Prostate gland (tissue), 2 donors: ENCODE results near the gene MR1. TPM values are rescaled to one million over a fixed set of nuclear protein-coding genes. Genes with fewer than 3 reads are reported as not detected.

Source experiments
- DNase-seq: peaks from one replicate; pipeline ENCODE4 v3.0.0-alpha.2; 2019; ENCODE audit warnings: low spot score
- H3K27ac ChIP-seq, 2 donors: fragments of 200-600 bp; sonication (generic); 2 replicates each; pipeline ENCODE4 v1.5.1; 2017 to 2019
- H3K27me3 ChIP-seq: fragments of 200-600 bp; sonication (generic); replicated peaks from 2 replicates; pipeline ENCODE4 v1.5.1; 2019; ENCODE audit not compliant: insufficient read depth
- H3K36me3 ChIP-seq, 2 donors: fragments of 200-600 bp; sonication (generic); 1 replicate in 1 of 2; 2 replicates in 1 of 2; pipeline versions ENCODE4 v1.5.1 to v1.8.1; 2017 to 2019
- H3K4me1 ChIP-seq: fragments of 200-600 bp; sonication (generic); replicated peaks from 2 replicates; pipeline ENCODE4 v1.5.1; 2019
- H3K4me3 ChIP-seq, 2 donors: fragments of 200-600 bp; sonication (generic); 2 replicates each; pipeline ENCODE4 v1.5.1; 2017 to 2019
- H3K9me3 ChIP-seq: fragments of 200-600 bp; sonication (generic); 2 replicates; pipeline ENCODE4 v1.5.1; 2017
- POLR2A ChIP-seq: fragments of 450-650 bp; IDR thresholded peaks from one replicate; pipeline ENCODE4 v1.6.1; 2016; ENCODE audit warnings: antibody characterized with exemption, mild to moderate bottlenecking
- POLR2AphosphoS5 ChIP-seq: sonication (generic); formaldehyde crosslinking; IDR thresholded peaks from one replicate; pipeline ENCODE4 v1.6.1; 2017; ENCODE audit warnings: antibody characterized with exemption
- WGBS: methylation state at CpG from one replicate; pipeline ENCODE4 v1.1.5; 2018; 5-methylcytosine and 5-hydroxymethylcytosine counted together
- intact Hi-C: fragments of 100-400 bp; cut with DNase I; formaldehyde crosslinking; loops from one replicate; pipeline ENCODE4 v1.14.2; 2022
- total RNA-seq, 2 donors: library from RNA; depleted of rRNA; stranded (reverse); fragments of >200 nt; gene quantifications; one replicate each; pipeline ENCODE4 v1.1.0, GENCODE V29; 2016
- TF ChIP-seq, protein P1 (sequence below), 4 experiments: fragments of 200-600 bp in 2 of 4; fragments of 450-650 bp in 2 of 4; sonication (generic) in 2 of 4; IDR thresholded peaks; 1 replicate in 3 of 4; 2 replicates in 1 of 4; pipeline ENCODE4 v1.5.1; 2016 to 2019; ENCODE audit warnings: antibody characterized with exemption in 4 of 4, mild to moderate bottlenecking in 2 of 4, moderate library complexity in 2 of 4

MR1 gene
- total RNA-seq, 2 donors from 2014 or later: 14.3 to 17.5 TPM

DNA sequence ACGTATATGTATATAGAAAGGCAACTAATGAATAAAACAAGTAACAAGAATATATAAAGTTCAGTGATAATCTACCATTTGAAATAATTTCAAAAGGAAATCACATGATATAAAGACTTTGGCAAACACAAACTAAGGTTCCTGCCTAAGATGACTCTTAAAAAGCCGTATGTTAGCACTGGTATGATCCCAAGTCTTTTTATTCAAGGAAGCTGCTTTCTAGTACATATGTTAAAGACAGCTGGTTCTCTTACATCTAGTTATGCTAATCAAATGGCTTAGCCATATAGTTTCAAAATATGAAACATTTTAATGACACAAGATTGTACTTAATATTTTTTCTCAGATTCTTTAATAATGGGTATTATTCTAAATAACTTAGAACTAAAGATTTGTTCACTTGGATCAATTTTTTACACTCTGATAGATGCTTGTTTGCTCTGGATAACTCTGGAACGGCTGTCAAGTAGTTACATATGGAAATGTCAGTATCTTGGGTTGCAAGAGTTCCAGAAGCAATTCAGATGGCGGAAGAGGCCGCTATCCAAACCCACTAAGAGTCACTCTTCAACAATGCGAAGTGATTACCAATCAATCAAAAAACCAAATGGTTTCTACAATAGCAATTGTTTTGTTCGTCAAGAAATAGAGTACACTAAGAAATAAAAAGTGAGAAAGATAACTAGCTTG lies 32.5 kb upstream of the MR1 start:
- intact Hi-C loops: no loop called here
- Histone ChIP-seq H3K27ac (no peak overlapping the region), H3K9me3 (no peaks in the 10 kb centered on the region), H3K4me1 (no peaks in the 10 kb centered on the region), H3K4me3 (no peak overlapping the region), H3K36me3 (no peaks in the 10 kb centered on the region), H3K27me3 (no peaks in the 10 kb centered on the region)
- TF ChIP-seq, protein P1, sequence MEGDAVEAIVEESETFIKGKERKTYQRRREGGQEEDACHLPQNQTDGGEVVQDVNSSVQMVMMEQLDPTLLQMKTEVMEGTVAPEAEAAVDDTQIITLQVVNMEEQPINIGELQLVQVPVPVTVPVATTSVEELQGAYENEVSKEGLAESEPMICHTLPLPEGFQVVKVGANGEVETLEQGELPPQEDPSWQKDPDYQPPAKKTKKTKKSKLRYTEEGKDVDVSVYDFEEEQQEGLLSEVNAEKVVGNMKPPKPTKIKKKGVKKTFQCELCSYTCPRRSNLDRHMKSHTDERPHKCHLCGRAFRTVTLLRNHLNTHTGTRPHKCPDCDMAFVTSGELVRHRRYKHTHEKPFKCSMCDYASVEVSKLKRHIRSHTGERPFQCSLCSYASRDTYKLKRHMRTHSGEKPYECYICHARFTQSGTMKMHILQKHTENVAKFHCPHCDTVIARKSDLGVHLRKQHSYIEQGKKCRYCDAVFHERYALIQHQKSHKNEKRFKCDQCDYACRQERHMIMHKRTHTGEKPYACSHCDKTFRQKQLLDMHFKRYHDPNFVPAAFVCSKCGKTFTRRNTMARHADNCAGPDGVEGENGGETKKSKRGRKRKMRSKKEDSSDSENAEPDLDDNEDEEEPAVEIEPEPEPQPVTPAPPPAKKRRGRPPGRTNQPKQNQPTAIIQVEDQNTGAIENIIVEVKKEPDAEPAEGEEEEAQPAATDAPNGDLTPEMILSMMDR (IDR thresholded peaks at IDR 0.05): no peak
- TF ChIP-seq POLR2A: no peak
- no peak for TF ChIP-seq POLR2AphosphoS5
- 92% methylated on average over 7 of the region's 7 CpGs for WGBS
- DNase-seq: no peak

DNA sequence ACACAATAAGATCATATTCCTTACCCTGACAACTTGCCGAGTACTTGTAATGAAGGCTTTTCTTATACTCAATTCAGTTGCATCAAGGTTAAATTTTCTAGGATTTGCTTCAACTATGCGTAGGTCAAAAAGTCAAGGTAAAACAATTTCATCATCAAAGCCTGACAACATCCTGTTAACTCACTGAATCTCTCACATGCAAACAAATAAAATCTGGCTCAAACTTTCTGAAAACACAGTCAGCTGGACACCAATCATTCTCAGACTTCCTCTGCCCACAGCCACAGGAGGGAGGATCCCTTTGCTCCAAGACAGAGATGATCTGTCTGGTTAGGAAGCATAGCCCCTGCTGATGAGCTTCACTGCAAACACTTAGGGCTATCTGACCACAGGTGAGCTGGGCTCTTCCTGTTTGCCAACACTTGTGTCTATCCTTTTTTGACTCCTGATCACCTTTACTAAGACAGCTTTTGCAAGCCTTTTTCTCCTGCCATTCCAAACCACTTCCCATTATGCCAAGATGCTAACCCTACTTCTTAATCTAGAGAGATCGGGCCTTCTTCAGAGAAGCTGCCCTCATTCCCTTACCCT lies 31.1 kb upstream of the MR1 start:
- no peak overlapping the region for H3K4me3 ChIP-seq
- TF ChIP-seq, protein P1 (IDR thresholded peaks at IDR 0.05): no peak
- TF ChIP-seq POLR2AphosphoS5 (no peak), POLR2A (no peak)
- DNase-seq: no peak
- no peaks in the 10 kb centered on the region for H3K36me3 ChIP-seq
- no peaks in the 10 kb centered on the region for H3K4me1 ChIP-seq
- 93% methylated on average over 3 of the region's 3 CpGs for WGBS
- H3K9me3 ChIP-seq: no peaks in the 10 kb centered on the region
- H3K27me3 ChIP-seq: no peaks in the 10 kb centered on the region
- no peak overlapping the region for H3K27ac ChIP-seq
- intact Hi-C loops: no loop called here

DNA sequence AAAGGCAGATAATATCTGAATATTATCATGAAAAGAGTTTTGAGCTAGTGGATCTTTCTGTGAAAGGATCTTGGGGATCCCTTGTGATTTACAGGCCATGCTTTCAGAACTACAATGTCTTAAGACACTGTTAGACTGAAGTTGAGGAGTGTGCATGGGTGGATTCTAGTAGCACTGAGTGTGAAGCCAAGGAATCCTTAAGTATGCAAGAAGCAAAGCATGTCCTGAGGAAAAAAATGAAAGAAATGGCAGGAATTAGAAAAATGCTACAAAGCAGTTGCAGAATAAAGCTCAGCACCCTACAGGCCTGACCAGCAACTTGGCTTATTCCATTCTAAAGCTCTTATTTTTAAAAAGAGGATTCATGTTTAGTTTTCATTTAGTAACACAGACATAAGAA lies 23.0 kb upstream of the MR1 start:
- Histone ChIP-seq H3K4me1 (no peaks in the 10 kb centered on the region), H3K36me3 (no peaks in the 10 kb centered on the region), H3K9me3 (no peaks in the 10 kb centered on the region), H3K4me3 (no peak overlapping the region), H3K27ac (no peak overlapping the region), H3K27me3 (no peaks in the 10 kb centered on the region)
- intact Hi-C loops: no loop called here
- TF ChIP-seq POLR2AphosphoS5 (no peak), POLR2A (no peak)
- TF ChIP-seq, protein P1 (IDR thresholded peaks at IDR 0.05): no peak
- DNase-seq: no peak

DNA sequence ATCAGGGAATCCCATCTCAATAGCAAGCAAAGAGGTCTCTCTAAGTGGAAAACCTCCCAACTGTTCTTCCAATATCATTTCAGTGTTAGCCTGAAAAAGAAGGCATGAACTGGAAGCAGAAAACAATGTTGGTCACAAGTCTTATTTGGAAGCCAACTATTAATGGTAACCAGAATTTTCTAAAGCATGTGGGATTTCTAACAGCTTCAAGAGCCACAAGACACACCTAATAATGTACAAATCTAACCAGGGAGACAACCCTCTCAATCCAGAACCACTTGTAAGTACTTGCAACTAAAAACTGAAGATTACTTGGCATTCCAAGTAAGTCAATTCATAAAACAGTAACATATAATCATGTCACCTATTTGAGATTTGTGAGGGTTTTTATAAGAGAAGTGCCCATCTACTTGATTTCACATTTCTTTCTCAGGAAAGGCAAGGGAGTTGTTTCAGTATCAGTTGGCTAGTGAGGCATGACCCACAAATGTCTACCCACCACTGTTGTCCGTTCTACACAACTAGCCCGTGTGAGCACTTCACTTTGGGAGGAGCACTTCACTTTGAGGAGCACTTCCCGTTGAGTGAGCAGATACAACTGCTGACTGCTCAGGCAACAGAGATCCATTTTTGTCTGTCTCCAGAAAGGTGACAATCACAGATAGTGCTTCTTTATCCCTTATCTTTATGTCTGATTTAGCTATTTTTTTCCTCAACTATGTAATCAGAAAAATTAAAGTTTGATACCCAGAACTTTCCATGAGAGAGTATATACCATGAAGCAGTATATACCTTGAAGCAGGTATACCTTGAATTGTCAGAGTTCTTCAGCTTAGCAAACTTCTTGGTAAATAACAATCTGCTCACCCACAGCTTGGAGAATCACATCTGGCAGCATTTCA lies 22.2 kb upstream of the MR1 start:
- H3K27ac ChIP-seq: no peak overlapping the region
- WGBS: 74% methylated on average over 3 of the region's 3 CpGs
- no peak for DNase-seq
- no peaks in the 10 kb centered on the region for H3K36me3 ChIP-seq
- TF ChIP-seq, protein P1 (IDR thresholded peaks at IDR 0.05): no peak
- TF ChIP-seq POLR2A (no peak), POLR2AphosphoS5 (no peak)
- no peaks in the 10 kb centered on the region for H3K9me3 ChIP-seq
- no peaks in the 10 kb centered on the region for H3K27me3 ChIP-seq
- no peaks in the 10 kb centered on the region for H3K4me1 ChIP-seq
- H3K4me3 ChIP-seq: no peak overlapping the region
- intact Hi-C loops: no loop called here
